GM18502 (cell line): Measurements from ENCODE around the gene DTNA.

Experiments
- ATAC-seq: cut with Tn5 transposase; IDR thresholded peaks from one replicate; pipeline ENCODE4 v1.9.1; 2021; ENCODE audit warnings: mild to moderate bottlenecking; ENCODE audit not compliant: unreplicated experiment, poor library complexity

Gene DTNA

DNA sequence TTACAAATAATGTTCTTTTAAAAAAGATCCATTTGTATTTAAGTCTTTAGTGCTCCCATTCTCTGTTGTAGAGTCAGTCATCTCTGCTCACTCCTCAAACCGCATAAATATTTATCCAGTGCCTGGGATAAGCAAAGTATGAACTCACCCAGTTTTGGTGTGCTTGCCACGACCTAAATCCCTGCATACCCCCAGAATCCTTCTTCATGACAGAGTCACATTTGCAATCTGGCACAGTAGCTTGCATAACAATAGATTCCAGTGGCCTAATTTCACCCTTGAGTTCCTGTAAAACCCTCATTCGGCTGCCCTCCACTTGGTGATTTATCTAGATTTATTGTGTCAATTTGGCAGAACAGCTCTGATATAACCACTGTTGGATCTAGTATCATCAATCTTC is 92.9 kb downstream of the DTNA start:
- ATAC-seq: no peak

DNA sequence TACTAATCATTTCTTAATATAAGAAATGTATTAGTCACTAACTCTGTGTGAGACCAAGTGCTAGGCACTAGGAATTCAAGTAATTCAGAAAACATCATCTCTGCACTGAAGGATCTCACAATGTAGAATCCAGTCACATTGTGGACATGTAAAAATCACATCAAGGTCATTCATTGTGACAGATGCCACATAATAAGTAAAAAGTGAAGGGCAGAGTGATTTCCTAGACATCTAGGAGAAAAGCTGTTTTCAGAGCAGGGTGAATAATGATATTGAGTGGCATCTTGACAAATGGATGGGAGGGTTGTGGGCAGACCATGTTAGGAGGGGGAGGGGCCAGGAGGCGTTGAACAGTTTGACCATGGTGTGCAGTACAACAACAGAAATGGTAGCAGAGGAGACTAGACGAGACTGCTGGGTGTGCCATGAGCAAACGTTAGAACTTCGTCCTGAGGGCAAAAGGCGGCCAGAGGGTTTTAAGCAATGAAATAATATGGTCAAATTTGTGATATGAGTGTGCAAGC is 93.8 kb downstream of the DTNA start:
- no peak for ATAC-seq

DNA sequence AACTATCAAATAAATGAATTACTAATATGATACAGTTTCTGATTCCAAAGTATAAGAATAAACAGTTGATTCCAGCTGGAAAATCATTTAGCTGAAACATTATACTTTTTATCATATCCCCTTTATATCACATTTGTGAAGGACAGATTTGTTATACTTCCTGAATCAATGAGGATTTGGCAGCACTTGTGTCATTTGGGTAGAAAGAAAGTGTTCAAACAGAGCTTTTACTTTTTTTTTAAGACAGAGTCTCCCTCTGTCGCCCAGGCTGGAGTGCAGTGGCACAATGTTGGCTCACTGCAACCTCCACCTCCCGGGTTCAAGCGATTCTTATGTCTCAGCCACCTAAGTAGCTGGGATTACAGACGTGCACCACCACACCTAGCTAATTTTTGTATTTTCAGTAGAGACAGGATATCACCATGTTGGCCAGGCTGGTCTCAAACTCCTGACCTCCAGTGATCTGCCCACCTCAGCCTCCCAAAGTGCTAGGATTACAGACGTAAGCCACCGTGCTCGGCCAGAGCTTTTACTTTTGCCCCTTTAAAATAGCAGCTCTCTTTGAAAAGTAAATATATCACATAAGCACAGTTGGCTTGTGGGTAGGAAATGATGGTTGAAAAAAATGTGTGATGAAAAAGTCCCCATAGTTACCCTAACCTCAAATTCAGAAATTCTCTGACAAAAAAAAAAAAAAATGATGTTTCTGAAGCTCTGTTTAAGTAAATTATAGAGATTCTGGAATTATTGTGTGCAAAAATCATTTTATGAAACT is 95.2 kb downstream of the DTNA start:
- ATAC-seq: no peak

DNA sequence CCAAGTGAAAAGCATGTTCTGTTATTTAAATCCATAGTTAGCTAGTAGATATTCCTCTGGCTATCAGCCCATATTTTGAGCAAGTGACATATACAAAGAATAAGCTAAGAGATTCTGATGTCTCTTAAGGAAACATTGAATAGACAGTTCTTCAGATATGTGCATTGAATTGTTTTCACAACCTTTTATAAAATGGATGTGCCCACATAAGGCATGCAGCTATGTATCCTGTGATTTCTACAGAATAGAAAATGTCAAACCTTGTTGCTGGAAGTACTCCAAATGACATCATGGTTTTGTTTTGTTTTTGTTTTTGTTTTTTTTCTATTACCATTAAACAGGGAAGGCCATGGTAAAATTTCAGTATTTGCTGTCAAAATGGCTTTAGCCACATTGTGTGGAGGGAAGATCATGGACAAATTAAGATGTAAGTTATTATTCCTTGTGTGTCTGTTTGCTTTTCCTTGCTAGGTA is 95.8 kb downstream of the DTNA start:
- ATAC-seq: no peak

DNA sequence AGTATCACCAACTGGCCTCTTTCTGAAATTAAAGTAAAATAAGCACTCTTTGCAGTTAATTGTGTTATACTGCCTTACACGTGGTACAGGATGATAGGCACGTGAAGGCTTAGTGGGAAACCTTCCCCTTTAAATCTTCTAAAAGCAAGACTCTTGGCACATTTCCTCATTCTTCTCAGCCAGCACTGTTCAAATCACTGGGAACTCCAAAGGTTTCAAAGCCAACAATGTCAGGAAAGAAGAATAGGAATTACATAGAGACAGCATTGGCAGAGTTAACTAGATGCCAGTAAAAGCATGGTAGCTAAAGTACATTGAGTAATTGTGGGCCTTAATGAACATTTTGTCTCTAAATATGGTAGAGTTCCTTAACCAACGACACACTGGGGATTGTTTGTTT is 96.4 kb downstream of the DTNA start:
- ATAC-seq: no peak

DNA sequence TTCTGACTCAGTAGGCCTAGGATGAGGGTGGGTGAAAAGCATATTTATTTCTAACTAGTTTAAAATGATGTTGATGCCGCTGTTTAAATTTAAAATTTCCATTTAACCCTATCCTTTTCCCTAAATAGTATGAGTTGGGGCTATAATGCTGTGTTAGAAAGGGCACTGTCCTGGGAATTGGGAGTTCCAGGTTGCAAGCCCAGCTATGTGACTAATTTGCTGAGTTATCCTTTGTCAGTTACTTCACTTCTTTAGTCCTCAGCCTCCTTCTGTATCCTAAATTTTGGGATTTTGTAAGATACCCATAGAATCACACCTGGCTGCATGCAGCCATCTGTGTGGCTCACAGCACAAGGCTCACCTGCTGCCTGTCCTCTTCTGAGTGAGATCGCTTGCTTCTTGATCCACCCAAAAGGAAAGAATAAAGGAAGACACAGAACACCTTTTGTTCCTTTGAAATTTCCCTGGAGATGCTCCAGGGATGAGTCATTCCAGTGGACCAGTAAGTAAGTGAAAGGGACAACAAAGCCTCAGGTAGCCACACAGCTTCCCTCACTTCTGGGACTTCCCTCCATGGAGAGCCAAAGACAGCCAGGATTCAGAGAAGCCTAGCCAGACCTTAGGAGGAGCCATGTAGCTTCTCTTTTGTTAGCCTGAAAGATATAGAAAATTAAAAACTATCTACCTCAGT is 97.2 kb downstream of the DTNA start:
- ATAC-seq: no peak

DNA sequence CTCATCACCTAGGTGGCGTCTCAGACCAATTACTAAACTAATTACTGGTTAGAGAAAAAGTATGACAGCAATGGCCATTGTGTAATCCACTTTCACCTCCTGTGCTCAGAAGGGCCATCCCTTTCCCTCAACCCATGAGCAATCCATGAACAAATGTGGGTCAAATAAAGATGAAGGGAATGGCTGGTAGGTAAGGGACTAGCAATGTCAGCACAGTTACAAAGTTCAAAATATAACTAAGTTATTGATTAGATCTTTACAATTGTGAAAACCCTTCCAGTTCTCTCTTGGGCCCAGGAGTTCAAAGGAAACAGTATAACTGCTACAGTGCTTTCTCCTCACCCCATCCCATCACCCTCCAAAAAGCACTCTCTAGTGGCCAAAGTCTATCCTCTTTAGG is 98.3 kb downstream of the DTNA start:
- no peak for ATAC-seq

DNA sequence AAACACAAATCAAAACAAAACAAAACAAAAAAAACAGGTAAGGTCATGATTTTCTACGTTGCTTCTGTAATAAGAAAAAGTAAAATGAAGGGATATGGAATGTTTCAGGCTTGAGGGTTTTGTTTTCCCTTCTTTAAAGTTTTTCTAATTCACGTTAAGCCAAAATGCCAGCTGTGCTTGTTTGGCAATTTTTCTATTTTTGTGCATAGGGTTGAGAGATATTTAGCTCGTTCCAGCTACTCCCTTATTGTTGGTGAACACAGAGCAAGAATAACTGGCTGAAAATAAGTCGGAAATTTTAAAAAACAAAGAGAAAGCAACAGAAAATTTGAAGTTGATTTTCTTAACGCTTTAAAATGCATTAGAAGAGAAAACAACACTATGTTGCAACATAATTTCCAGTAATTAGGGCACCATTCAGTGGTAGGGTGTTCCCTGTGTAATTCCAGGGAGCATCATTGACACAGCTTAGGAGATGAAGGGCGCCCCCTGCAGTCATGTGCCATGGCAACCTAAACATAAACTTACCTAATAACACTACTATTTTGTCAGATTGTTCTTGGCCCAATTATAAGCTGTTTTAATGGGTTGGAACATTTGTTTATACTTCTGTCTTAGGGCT is 99.5 kb downstream of the DTNA start:
- ATAC-seq: no peak

DNA sequence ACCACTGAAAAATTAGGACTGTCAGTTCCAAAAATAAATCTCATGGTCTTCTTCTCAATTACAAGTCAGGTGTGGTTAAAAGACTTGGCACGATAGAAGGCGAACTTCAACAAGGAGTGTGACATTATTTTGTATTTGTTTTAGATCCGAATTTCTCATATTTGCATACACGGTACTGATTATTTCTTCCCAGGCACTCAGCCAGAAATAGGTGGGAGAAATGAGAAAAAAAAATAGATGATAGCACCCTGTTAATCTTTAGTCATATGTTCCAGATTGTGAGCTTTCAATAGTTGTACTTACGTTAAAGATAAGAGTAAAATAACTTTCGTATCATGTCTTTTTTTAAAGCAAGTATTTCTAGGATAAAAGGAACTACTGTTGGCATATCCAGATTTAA is 106.1 kb downstream of the DTNA start:
- ATAC-seq: no peak

DNA sequence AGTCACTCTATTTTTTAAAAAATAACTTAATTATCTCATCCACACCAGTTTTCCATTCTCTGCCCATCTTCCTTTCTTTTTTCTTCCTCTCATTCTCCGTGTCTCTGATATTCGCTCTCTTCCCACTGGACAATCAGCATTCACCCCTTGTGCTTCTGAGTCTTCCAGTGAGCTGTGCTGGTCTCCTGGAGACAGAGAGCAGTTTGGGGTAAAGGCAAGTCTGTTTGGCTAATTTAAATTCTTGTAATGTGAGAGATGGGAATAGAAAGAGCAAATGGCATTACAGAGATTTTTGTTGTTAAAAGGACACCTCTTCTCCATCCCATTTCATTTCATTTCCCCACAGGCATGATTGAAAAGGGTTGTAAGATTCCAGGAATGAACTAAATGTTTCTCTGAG is 107.5 kb downstream of the DTNA start:
- no peak for ATAC-seq

DNA sequence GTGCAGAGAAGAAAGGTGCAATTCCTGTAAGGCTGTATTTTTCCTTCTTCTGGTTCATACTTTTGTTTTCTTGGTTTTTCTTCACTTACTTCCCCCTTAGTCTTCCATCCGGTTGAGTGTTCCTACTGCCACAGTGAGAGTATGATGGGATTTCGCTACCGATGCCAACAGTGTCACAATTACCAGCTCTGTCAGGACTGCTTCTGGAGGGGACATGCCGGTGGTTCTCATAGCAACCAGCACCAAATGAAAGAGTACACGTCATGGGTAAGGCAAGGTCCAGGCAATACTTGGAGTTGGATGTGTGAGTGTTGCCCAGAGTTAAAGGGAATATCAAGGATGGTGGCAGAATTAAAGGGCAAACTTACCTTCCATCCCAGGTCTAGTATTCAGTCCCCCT is 108.0 kb downstream of the DTNA start:
- no peak for ATAC-seq

DNA sequence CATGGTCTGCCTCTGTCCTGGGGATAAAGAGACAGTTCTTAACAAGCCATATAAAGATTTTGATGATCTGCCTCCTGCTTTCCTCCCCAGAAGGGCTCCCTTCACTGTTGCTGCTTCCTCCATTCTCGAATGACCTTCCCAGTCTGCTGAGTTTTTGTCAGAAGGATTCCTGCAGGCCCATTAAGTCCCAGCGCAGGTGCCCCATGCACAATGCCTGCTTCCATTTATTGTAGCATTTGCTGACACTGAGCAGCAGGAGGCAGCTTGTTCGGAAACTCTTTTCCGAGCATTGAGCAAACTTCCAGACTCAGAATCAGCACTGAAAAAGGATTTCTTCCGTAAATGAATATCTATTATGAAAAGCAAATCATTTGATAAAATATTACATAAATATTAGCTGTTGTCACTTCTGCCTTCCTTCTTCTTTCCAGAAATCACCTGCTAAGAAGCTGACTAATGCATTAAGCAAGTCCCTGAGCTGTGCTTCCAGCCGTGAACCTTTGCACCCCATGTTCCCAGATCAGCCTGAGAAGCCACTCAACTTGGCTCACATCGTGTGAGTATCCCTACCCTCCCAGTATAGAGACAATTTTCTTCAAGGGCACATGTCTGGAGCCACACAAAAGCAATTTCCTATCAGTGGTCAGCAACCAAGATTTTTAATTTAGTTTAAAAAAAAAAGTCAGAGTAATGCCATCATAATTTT is 110.4 kb downstream of the DTNA start:
- no peak for ATAC-seq

DNA sequence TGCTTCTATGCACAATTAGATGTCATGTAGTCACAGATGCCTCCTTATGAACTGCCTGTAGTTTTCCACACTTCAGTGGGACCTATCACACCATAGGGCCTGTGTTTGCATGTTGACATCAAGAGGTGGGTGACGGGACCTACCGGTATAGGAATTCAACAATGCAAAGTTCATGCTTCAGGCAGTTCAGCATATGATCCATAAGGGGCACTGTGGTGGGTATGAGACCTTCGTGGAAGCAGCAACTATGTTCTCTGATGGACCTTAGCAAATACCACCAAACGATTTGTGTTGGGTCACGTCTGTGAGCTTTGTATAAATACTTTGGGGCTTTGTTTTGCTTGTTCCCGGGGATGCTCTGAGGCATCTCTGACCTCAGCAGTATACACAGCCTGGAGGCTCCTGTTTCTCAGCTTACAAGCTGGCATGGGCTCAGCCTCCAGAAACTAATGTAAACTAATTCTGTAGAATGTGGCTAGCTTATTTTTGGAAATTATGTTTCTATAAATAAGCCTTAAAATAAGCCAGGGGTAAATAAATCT is 111.6 kb downstream of the DTNA start:
- no peak for ATAC-seq

DNA sequence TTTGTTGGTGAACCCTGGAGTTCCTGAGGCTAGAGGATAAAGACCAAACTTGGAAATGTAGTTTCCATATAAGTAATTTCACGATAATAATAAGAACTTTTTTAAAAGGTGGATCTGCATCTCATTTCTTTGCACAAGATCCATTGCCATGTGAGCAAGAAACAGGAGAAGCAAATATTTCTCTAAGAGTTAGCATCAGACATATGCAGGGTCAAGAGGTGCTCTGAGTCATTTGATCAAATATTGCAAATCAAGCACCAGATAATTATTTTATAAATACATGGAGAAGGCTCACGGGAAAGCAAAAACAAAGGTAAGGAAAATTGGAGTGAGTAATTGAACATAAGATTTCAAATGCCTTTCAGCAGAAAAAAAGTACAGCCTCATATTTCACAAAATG is 118.0 kb downstream of the DTNA start:
- no peak for ATAC-seq

DNA sequence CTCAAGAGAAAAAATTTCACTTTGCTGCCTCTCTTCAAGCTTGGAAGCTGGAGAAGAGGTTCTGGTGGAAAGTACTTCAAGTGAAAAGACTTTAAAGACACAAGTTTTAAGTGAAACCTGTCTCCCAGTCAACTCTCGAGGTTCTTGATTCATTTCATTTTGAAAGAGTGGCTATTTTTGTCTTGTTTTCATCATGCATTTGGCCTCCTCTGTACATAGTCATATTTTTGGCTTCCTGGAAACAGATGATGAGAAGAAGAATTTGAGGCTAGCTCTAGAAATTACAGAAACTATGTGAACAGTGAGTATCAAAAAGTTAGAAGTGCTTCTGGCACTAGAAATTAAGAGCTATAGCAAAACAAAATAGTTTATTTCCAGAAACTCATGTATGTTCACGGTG is 124.8 kb downstream of the DTNA start:
- ATAC-seq: no peak

DNA sequence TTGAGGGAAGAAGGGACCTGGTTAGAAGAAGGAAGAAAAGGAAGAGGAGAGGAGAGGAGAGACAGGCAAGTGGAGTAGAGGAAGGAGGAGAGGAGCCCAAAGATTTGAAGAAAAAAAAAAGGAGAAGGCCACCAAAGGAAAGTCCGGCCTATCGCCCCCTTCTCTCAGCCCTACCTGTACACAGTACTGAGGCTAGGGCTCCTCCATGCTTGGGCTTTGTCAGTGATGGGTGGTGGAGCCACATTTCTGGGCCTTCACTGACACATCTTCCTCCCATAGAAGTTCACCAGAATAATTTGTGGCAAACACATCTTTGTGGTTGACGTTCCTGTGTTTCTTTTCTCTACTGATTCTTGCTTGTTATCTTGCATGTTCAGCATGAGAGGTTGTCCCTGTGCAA is 125.4 kb downstream of the DTNA start:
- no peak for ATAC-seq

DNA sequence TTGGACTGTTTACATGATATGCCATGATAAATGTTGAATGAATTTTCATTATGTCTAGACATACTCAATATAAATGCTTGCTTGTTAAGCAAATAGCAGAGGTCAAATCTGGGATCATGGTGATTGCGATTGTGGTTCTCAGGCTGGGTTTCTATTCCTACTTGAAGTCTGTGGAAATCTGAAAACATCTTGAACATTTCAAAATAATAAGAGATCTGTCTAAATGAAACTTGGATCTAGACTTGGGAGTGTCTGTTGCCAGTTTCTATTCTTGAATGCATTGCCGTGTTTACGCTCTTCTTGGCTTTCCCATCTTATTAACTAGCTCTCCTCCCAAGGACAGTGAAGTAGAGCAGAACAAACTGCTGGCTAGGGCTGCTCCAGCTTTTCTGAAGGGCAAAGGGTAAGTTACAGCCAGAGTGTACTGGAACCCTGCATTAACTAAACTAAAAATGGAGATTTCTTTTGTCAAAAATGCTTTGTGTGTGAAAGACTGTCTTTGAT is 127.7 kb downstream of the DTNA start:
- ATAC-seq: no peak

DNA sequence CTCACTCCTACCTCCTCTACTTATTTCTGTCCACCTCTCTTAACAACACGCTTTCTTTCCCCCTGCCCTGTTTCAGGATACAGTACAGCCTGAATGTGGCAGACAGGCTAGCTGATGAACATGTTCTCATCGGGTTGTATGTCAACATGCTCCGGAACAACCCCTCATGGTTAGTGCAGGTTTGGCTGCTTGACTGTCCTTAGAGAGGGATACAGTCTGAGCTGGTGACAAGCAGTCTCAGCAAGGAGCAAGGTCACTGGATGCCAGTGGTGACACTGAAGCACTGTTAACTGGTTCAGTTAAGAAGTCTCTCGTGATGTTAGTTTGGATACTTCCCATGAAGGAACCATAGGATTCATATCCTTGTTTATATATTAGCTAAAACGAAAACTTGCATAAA is 128.6 kb downstream of the DTNA start:
- ATAC-seq: no peak

DNA sequence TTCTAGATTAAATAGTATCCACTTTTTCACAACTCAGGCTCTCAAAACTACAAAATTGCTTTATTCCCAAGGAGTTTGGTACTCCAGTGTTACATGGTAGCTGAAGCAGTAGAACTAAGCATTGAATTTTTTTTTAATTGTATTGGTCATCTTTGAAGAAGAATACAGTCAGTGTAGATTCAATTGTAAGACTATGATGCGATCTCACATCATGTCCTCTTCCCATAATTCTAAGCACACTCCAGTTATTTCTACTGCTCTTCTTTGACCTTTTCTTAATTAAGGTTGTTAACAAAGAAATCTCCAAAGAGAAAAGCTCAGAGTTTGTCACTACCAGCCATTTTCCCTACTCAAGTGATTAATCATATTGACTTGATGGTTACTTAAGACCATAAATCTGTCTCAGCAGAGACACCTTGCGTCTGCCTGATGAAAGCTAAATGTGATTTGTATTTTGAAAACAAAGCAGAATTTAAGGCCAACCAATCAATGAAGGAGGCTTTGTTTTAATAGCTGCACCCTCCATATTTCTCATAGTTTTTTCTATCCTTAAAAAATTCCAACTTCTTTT is 130.2 kb downstream of the DTNA start:
- no peak for ATAC-seq

DNA sequence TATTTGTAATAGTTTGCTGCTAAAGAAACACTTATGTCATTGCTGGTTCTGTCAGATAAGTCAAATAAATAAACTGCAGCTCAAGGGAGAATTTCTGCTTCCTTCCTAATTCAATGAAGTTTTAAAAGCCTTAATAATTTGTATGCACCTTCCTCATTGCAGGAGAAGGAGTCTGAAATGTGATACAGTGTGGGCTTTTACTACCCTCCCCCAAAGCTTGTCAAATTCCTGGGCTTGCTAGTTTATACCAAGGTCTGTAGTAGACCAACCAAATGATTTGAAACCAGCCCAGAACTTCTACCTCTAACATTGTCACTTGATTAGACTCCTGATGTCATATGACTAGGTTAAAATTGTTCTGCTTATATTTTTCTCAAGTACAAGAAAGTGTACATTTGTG is 131.8 kb downstream of the DTNA start:
- ATAC-seq: no peak
